HepG2 (cell line): ENCODE measurements around the gene PRMT7. TPM values are rescaled to one million over a fixed set of nuclear protein-coding genes. Genes with fewer than 3 reads are reported as not detected.

ENCODE experiments used
- AGO2 ChIP-seq: fragments of 200-400 bp; formaldehyde crosslinking; optimal IDR thresholded peaks from 2 replicates; pipeline ENCODE3; 2017; ENCODE audit warnings: mild to moderate bottlenecking, low read depth, low read length, moderate library complexity
- ATAD3A ChIP-seq: sonication (generic); formaldehyde crosslinking; IDR thresholded peaks from 2 replicates; pipeline ENCODE4 v1.4.0; 2020; ENCODE audit warnings: missing genetic modification reagents
- ISX ChIP-seq: sonication (generic); formaldehyde crosslinking; conservative IDR thresholded peaks from 2 replicates; pipeline ENCODE4 v1.5.0; 2020; ENCODE audit warnings: missing genetic modification reagents
- NFE2 ChIP-seq: sonication (generic); formaldehyde crosslinking; IDR thresholded peaks from 2 replicates; pipeline ENCODE4 v1.4.0; 2020; ENCODE audit warnings: missing genetic modification reagents
- NFE2L2 ChIP-seq: fragments of 150-350 bp; IDR thresholded peaks from 2 replicates; pipeline ENCODE4 v1.6.1; 2014; ENCODE audit warnings: low read length
- NR2F1 ChIP-seq, 2 experiments: fragments of 450-650 bp in 1 of 2; formaldehyde crosslinking in 1 of 2; IDR thresholded peaks; 2 replicates each; pipeline versions ENCODE4 v1.5.0 to v1.6.1; 2016 to 2020; ENCODE audit warnings: mild to moderate bottlenecking in 1 of 2, missing compliant biosample characterization in 1 of 2, missing genetic modification reagents in 1 of 2, moderate library complexity in 1 of 2
- ONECUT2 ChIP-seq: sonication (generic); formaldehyde crosslinking; IDR thresholded peaks from 2 replicates; pipeline ENCODE4 v1.4.0; 2020; ENCODE audit warnings: missing genetic modification reagents
- RELA ChIP-seq: sonication (generic); formaldehyde crosslinking; IDR thresholded peaks from 2 replicates; pipeline ENCODE4 v1.4.0; 2020; ENCODE audit warnings: missing genetic modification reagents
- SP140L ChIP-seq: sonication (generic); formaldehyde crosslinking; IDR thresholded peaks from 2 replicates; pipeline ENCODE4 v1.4.0; 2020; ENCODE audit warnings: missing genetic modification reagents, borderline replicate concordance
- TARDBP ChIP-seq: sonication (generic); formaldehyde crosslinking; IDR thresholded peaks from 2 replicates; pipeline ENCODE4 v1.8.0; 2022; ENCODE audit warnings: mild to moderate bottlenecking, missing genetic modification reagents
- ZBTB33 ChIP-seq: sonication (generic); formaldehyde crosslinking; IDR thresholded peaks from 2 replicates; pipeline ENCODE4 v1.4.0; 2020; ENCODE audit warnings: missing genetic modification reagents
- ZNF260 ChIP-seq: sonication (generic); formaldehyde crosslinking; IDR thresholded peaks from 2 replicates; pipeline ENCODE4 v1.4.0; 2020; ENCODE audit warnings: missing genetic modification reagents, low read depth, mild to moderate bottlenecking, borderline replicate concordance
- ZNF337 ChIP-seq: sonication (generic); formaldehyde crosslinking; IDR thresholded peaks from 2 replicates; pipeline ENCODE4 v1.5.1; 2020; ENCODE audit warnings: missing genetic modification reagents, low read depth, mild to moderate bottlenecking, borderline replicate concordance
- ZNF430 ChIP-seq: sonication (generic); formaldehyde crosslinking; IDR thresholded peaks from 2 replicates; pipeline ENCODE4 v1.9.0; 2021; ENCODE audit warnings: mild to moderate bottlenecking, missing genetic modification reagents
- ZNF878 ChIP-seq: sonication (generic); formaldehyde crosslinking; IDR thresholded peaks from 2 replicates; pipeline ENCODE4 v1.8.1; 2023; ENCODE audit warnings: mild to moderate bottlenecking, missing genetic modification reagents, moderate library complexity
- polyA plus RNA-seq, 8 experiments: library from polyadenylated mRNA; depleted of rRNA in 3 of 8; stranded (reverse) in 7 of 8; unstranded in 1 of 8; fragments of >200 nt; fragmentation: Illumina TruSeq in 4 of 8; extraction: Trizol in 4 of 8; gene quantifications; 2 replicates each; pipeline versions ENCODE4 v1.2.1 to v1.2.3, GENCODE V29; 2011 to 2016; ENCODE audit warnings: low read depth in 4 of 8, missing spikeins in 1 of 8, mixed read lengths in 1 of 8; ENCODE audit not compliant: insufficient read depth in 1 of 8
- total RNA-seq, 5 experiments: library from RNA; depleted of rRNA; stranded (reverse); fragments of >200 nt; fragmentation: Illumina TruSeq; extraction: Trizol; gene quantifications; 2 replicates each; pipeline ENCODE4 v1.2.3, GENCODE V29; 2016; ENCODE audit warnings: low read depth in 1 of 5
- TF ChIP-seq, protein P1 (sequence below): sonication (generic); formaldehyde crosslinking; conservative IDR thresholded peaks from 2 replicates; pipeline ENCODE4 v1.4.0; 2020; ENCODE audit warnings: missing genetic modification reagents
- TF ChIP-seq, protein P2 (sequence below): sonication (generic); formaldehyde crosslinking; IDR thresholded peaks from 2 replicates; pipeline ENCODE4 v1.5.0; 2020; ENCODE audit warnings: mild to moderate bottlenecking, missing genetic modification reagents, borderline replicate concordance
- TF ChIP-seq, protein P3 (sequence below): sonication (generic); formaldehyde crosslinking; conservative IDR thresholded peaks from 2 replicates; pipeline ENCODE4 v1.4.0; 2020; ENCODE audit warnings: mild to moderate bottlenecking, missing genetic modification reagents, moderate library complexity

Gene PRMT7
- total and polyA plus RNA-seq, 2 of the 13 experiments (the other 11 are each of a cell fraction or from before 2014, with no cell fraction given) = 47.5 to 55.0 TPM

DNA sequence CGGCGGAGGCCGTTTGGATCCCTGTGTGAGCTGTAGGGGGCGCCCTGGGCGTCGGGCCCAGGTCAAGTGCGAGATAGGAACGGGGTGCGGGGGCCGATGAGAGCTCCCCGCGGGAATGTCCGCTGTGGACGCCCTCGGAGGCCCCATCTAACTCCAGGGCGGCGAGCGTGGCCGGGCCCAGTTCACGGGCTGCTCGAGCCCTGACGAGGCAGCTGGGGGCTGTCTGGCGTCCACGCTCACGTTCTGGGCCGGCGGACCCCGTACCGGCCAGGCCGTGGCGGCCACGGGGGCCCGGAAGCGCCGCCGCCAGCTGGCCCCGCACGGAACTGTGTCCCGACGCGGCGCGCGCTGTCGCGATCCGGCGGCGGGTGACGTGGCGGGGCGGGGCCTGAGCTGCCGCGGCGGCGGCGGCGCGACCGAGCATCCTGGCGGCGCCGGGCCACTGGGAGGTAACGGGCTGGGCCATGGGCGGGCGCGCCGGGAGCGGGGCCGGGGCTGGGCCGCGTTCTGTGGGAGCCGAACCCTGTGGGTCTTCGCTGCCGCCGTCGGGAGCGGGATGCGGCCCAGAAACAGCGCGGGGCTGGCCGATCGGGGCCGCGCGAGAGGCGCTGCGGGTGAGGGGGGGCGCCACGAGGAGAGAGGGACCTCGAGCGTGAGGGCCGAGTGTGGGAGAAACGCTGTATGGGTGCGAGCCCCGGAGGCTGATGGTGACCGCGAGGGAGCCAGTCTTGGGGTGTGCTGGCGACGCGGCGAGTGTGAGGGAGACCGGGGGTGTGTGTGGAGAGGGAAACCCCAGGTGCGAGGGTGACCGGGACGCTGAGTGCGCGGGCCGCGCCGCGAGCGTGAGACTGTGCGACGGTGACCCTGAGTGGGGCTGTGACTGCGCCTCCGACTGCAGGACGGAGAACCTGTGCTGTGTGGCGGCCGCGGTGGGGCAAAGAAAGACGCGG is 46.4 kb upstream of the PRMT7 start, which contains the start of gene SLC7A6 (continued):
- TF ChIP-seq, protein P1, sequence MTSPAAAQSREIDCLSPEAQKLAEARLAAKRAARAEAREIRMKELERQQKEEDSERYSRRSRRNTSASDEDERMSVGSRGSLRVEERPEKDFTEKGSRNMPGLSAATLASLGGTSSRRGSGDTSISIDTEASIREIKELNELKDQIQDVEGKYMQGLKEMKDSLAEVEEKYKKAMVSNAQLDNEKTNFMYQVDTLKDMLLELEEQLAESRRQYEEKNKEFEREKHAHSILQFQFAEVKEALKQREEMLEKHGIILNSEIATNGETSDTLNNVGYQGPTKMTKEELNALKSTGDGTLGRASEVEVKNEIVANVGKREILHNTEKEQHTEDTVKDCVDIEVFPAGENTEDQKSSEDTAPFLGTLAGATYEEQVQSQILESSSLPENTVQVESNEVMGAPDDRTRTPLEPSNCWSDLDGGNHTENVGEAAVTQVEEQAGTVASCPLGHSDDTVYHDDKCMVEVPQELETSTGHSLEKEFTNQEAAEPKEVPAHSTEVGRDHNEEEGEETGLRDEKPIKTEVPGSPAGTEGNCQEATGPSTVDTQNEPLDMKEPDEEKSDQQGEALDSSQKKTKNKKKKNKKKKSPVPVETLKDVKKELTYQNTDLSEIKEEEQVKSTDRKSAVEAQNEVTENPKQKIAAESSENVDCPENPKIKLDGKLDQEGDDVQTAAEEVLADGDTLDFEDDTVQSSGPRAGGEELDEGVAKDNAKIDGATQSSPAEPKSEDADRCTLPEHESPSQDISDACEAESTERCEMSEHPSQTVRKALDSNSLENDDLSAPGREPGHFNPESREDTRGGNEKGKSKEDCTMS (CRISPR knock-in tag) = no peak
- TF ChIP-seq ZNF430 (CRISPR knock-in tag) (no peak; the same call in 1 of the 2 replicates), SP140L (CRISPR knock-in tag) (no peak), RELA (CRISPR knock-in tag) (no peak), TARDBP (CRISPR knock-in tag) (no peak), ZNF337 (CRISPR knock-in tag) (no peak), NFE2L2 (no peak), ZNF260 (no peak; the same call in 1 of the 2 replicates), AGO2 (peak; percentile 91), NFE2 (CRISPR knock-in tag) (no peak), ISX (CRISPR knock-in tag) (no peak), ZBTB33 (0 out of 2 replicates have a peak, but pooled peaks have one; percentile 27), ONECUT2 (CRISPR knock-in tag) (no peak), ATAD3A (CRISPR knock-in tag) (no peak), ZNF878 (no peak), NR2F1 (CRISPR knock-in tag; IDR thresholded peaks at IDR 0.05) (no peak; a peak in 1 of 4 replicates)
- TF ChIP-seq, protein P2, sequence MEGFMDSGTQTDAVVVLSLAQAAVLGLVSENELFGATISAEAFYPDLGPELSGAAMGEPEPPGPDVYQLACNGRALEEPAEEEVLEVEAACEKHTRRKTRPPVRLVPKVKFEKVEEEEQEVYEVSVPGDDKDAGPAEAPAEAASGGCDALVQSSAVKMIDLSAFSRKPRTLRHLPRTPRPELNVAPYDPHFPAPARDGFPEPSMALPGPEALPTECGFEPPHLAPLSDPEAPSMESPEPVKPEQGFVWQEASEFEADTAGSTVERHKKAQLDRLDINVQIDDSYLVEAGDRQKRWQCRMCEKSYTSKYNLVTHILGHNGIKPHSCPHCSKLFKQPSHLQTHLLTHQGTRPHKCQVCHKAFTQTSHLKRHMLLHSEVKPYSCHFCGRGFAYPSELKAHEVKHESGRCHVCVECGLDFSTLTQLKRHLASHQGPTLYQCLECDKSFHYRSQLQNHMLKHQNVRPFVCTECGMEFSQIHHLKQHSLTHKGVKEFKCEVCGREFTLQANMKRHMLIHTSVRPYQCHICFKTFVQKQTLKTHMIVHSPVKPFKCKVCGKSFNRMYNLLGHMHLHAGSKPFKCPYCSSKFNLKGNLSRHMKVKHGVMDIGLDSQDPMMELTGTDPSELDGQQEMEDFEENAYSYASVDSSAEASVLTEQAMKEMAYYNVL (CRISPR knock-in tag) = peak; percentile 80; the same call in 1 of the 2 replicates
- TF ChIP-seq, protein P3, sequence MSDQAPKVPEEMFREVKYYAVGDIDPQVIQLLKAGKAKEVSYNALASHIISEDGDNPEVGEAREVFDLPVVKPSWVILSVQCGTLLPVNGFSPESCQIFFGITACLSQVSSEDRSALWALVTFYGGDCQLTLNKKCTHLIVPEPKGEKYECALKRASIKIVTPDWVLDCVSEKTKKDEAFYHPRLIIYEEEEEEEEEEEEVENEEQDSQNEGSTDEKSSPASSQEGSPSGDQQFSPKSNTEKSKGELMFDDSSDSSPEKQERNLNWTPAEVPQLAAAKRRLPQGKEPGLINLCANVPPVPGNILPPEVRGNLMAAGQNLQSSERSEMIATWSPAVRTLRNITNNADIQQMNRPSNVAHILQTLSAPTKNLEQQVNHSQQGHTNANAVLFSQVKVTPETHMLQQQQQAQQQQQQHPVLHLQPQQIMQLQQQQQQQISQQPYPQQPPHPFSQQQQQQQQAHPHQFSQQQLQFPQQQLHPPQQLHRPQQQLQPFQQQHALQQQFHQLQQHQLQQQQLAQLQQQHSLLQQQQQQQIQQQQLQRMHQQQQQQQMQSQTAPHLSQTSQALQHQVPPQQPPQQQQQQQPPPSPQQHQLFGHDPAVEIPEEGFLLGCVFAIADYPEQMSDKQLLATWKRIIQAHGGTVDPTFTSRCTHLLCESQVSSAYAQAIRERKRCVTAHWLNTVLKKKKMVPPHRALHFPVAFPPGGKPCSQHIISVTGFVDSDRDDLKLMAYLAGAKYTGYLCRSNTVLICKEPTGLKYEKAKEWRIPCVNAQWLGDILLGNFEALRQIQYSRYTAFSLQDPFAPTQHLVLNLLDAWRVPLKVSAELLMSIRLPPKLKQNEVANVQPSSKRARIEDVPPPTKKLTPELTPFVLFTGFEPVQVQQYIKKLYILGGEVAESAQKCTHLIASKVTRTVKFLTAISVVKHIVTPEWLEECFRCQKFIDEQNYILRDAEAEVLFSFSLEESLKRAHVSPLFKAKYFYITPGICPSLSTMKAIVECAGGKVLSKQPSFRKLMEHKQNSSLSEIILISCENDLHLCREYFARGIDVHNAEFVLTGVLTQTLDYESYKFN (CRISPR knock-in tag) = no peak; the same call in 1 of the 2 replicates
